Parathyroid adenoma (tissue), 2 donors: Measurements from ENCODE around the gene ACOX3.

Experiments used
- H2AFZ ChIP-seq: fragments of 300-600 bp; sonication (generic); one replicate; pipeline ENCODE4 v1.7.0; 2017; ENCODE audit warnings: antibody characterized with exemption, mild to moderate bottlenecking
- H3K27ac ChIP-seq: fragments of 300-600 bp; sonication (generic); one replicate; pipeline ENCODE4 v1.7.0; 2017
- H3K27me3 ChIP-seq: fragments of 300-600 bp; sonication (generic); one replicate; pipeline ENCODE4 v1.7.0; 2017; ENCODE audit warnings: low read length; ENCODE audit not compliant: control insufficient read depth, insufficient read depth
- H3K36me3 ChIP-seq: fragments of 300-600 bp; sonication (generic); one replicate; pipeline ENCODE4 v1.7.0; 2017; ENCODE audit warnings: low read length; ENCODE audit not compliant: control insufficient read depth, insufficient read depth
- H3K4me1 ChIP-seq: fragments of 300-600 bp; sonication (generic); one replicate; pipeline ENCODE4 v1.7.0; 2017; ENCODE audit warnings: control low read depth
- H3K4me2 ChIP-seq: fragments of 300-600 bp; sonication (generic); one replicate; pipeline ENCODE4 v1.7.0; 2017; ENCODE audit warnings: low read length
- H3K4me3 ChIP-seq: fragments of 300-600 bp; sonication (generic); one replicate; pipeline ENCODE4 v1.7.0; 2017; ENCODE audit warnings: low read depth, low read length
- H3K79me2 ChIP-seq: fragments of 300-600 bp; sonication (generic); one replicate; pipeline ENCODE4 v1.7.0; 2017; ENCODE audit warnings: control low read depth
- H3K9ac ChIP-seq: fragments of 300-600 bp; sonication (generic); one replicate; pipeline ENCODE4 v1.7.0; 2017; ENCODE audit warnings: mild to moderate bottlenecking
- H3K9me3 ChIP-seq: fragments of 300-600 bp; sonication (generic); one replicate; pipeline ENCODE4 v1.7.0; 2017; ENCODE audit warnings: low read length; ENCODE audit not compliant: control insufficient read depth
- CTCF ChIP-seq: fragments of 300-600 bp; sonication (generic); IDR thresholded peaks from one replicate; pipeline ENCODE4 v1.7.0; 2017; ENCODE audit warnings: antibody characterized with exemption, mild to moderate bottlenecking
- donor health status: primary hyperparathyroidism.

Gene ACOX3

GRCh38 chr4:8323947-8324555, 116.5 kb downstream of the ACOX3 start:
- no peak overlapping the region for H3K9ac ChIP-seq
- peaks cover 4% of the 10 kb centered on the region for H3K4me1 ChIP-seq
- no peaks in the 10 kb centered on the region for H3K79me2 ChIP-seq
- no peaks in the 10 kb centered on the region for H3K36me3 ChIP-seq
- H3K9me3 ChIP-seq = no peaks in the 10 kb centered on the region
- no peak overlapping the region for H3K27ac ChIP-seq
- no peak overlapping the region for H3K4me3 ChIP-seq
- no peak overlapping the region for H3K4me2 ChIP-seq
- no peak for TF ChIP-seq CTCF
- no peaks in the 10 kb centered on the region for H3K27me3 ChIP-seq
- H2AFZ ChIP-seq = no peak overlapping the region

GRCh38 chr4:8322794-8323704, 117.5 kb downstream of the ACOX3 start:
- Histone ChIP-seq H3K79me2 (no peaks in the 10 kb centered on the region), H3K4me3 (no peak overlapping the region), H3K36me3 (no peaks in the 10 kb centered on the region), H3K9me3 (no peaks in the 10 kb centered on the region), H2AFZ (no peak overlapping the region), H3K9ac (no peak overlapping the region), H3K4me1 (peaks cover 4% of the 10 kb centered on the region), H3K4me2 (no peak overlapping the region), H3K27me3 (no peaks in the 10 kb centered on the region), H3K27ac (no peak overlapping the region)
- TF ChIP-seq CTCF = no peak

- Histone ChIP-seq H3K4me1 (peaks cover 4% of the 10 kb centered on the region), H3K27ac (no peak overlapping the region), H3K79me2 (no peaks in the 10 kb centered on the region), H3K4me3 (no peak overlapping the region), H3K9ac (no peak overlapping the region), H3K4me2 (no peak overlapping the region), H3K27me3 (no peaks in the 10 kb centered on the region), H3K36me3 (no peaks in the 10 kb centered on the region), H2AFZ (no peak overlapping the region), H3K9me3 (no peaks in the 10 kb centered on the region)
- TF ChIP-seq CTCF = no peak
Observed at GRCh38 chr4:8321771-8322170, 118.8 kb downstream of the ACOX3 start.

GRCh38 chr4:8321220-8321619, 119.3 kb downstream of the ACOX3 start:
- no peaks in the 10 kb centered on the region for H3K9me3 ChIP-seq
- H3K27me3 ChIP-seq = no peaks in the 10 kb centered on the region
- H3K79me2 ChIP-seq = no peaks in the 10 kb centered on the region
- peaks cover 4% of the 10 kb centered on the region for H3K4me1 ChIP-seq
- TF ChIP-seq CTCF = no peak
- H3K4me2 ChIP-seq = no peak overlapping the region
- H2AFZ ChIP-seq = no peak overlapping the region
- no peak overlapping the region for H3K9ac ChIP-seq
- H3K4me3 ChIP-seq = no peak overlapping the region
- no peak overlapping the region for H3K27ac ChIP-seq
- no peaks in the 10 kb centered on the region for H3K36me3 ChIP-seq
